ENCODE results near the gene ARID1B. TPM values are rescaled to one million over a fixed set of nuclear protein-coding genes. Genes with fewer than 3 reads are reported as not detected.

ARID1B gene
- total RNA-seq, 1 donor, result 55.0 TPM

- Histone ChIP-seq H3K27me3 (ENCODE audit: insufficient read depth, low read length) (peaks cover 17% of the 10 kb centered on the region), H3K79me2 (ENCODE audit: insufficient read depth, low read length) (no peaks in the 10 kb centered on the region), H3K9me3 (ENCODE audit: low read depth, low read length) (no peaks in the 10 kb centered on the region), H2AFZ (ENCODE audit: low read length) (no peak overlapping the region), H3K27ac (ENCODE audit: low read depth, low read length) (no peak overlapping the region), H3K4me1 (ENCODE audit: insufficient read depth, low read length) (peaks cover 3% of the 10 kb centered on the region), H4K20me1 (ENCODE audit: insufficient read depth, low read length) (no peaks in the 10 kb centered on the region), H3K36me3 (ENCODE audit: insufficient read depth, low read length) (no peaks in the 10 kb centered on the region), H3K4me3 (ENCODE audit: insufficient read depth, low read length) (no peak overlapping the region), H3K4me2 (ENCODE audit: insufficient read depth, low read length) (no peak overlapping the region)
- no peak for TF ChIP-seq CTCF (IDR thresholded peaks at IDR 0.05; ENCODE audit: extremely low read depth, low read depth, low read length)
- DNase-seq (ENCODE audit: insufficient read length, low spot score, missing footprints), result peak; percentile 6
Measured at GRCh38 chr6:157258878-157259277, 481.7 kb downstream of the ARID1B start.

- DNase-seq (ENCODE audit: insufficient read length, low spot score, missing footprints), result peak; percentile 4
Measured at GRCh38 chr6:157259443-157259842, 482.3 kb downstream of the ARID1B start.

More at GRCh38 chr6:157259443-157259842, 482.3 kb downstream of the ARID1B start:
- no peak overlapping the region for H3K4me2 ChIP-seq (ENCODE audit: insufficient read depth, low read length)
- H3K4me3 ChIP-seq (ENCODE audit: insufficient read depth, low read length), result no peak overlapping the region
- H3K9me3 ChIP-seq (ENCODE audit: low read depth, low read length), result no peaks in the 10 kb centered on the region
- H3K79me2 ChIP-seq (ENCODE audit: insufficient read depth, low read length), result no peaks in the 10 kb centered on the region
- H3K36me3 ChIP-seq (ENCODE audit: insufficient read depth, low read length), result no peaks in the 10 kb centered on the region
- no peak overlapping the region for H2AFZ ChIP-seq (ENCODE audit: low read length)
- H4K20me1 ChIP-seq (ENCODE audit: insufficient read depth, low read length), result no peaks in the 10 kb centered on the region
- peaks cover 3% of the 10 kb centered on the region for H3K4me1 ChIP-seq (ENCODE audit: insufficient read depth, low read length)
- H3K27me3 ChIP-seq (ENCODE audit: insufficient read depth, low read length), result peaks cover 14% of the 10 kb centered on the region
- no peak overlapping the region for H3K27ac ChIP-seq (ENCODE audit: low read depth, low read length)
- TF ChIP-seq CTCF (IDR thresholded peaks at IDR 0.05; ENCODE audit: extremely low read depth, low read depth, low read length), result no peak

Small RNA genes lying within 50 kb of the gene (small RNA-seq; reads per million reads assigned to genes)
- not detected for gene AL355297.2
- not detected for gene MIR4466
